Activated CD8-positive, alpha-beta T cell treated with anti-CD3 and anti-CD28 coated beads, Interleukin-2, amount 10 ng/mL, durations not matched to agents 7 days and 5 days (primary cell): ENCODE results near the gene TOM1. TPM values are rescaled to one million over a fixed set of nuclear protein-coding genes. Genes with fewer than 3 reads are reported as not detected.

Experiments
- ATAC-seq: fragments of 150-1000 bp; cut with Tn5 transposase; one replicate; pipeline ENCODE4 v1.10.0; 2021; ENCODE audit warnings: moderate library complexity
- CTCF ChIA-PET: fragments of 350-600 bp; sonication (Branson Sonifier 250); formaldehyde crosslinking; loops from one replicate; lab custom pipeline; 2021; ENCODE audit warnings: antibody characterized with exemption; lab: Charles Lee
- POLR2A ChIA-PET: fragments of 350-600 bp; sonication (Branson Sonifier 250); formaldehyde crosslinking; loops from one replicate; lab custom pipeline; 2021; ENCODE audit warnings: antibody characterized with exemption; lab: Charles Lee
- DNase-seq: peaks from one replicate; pipeline ENCODE4 v3.0.0-alpha.2; 2020
- H3K27ac Mint-ChIP-seq: one replicate; pipeline ENCODE4 v1.8.0; 2021; ENCODE audit warnings: mild to moderate bottlenecking, mixed read lengths
- H3K27me3 Mint-ChIP-seq: one replicate; pipeline ENCODE4 v1.8.0; 2021; ENCODE audit warnings: low read depth, mixed read lengths
- H3K36me3 Mint-ChIP-seq: one replicate; pipeline ENCODE4 v1.8.0; 2021; ENCODE audit warnings: low read depth, mixed read lengths
- H3K4me1 Mint-ChIP-seq: one replicate; pipeline ENCODE4 v1.8.0; 2021; ENCODE audit warnings: low read depth, mixed read lengths
- H3K4me3 Mint-ChIP-seq: one replicate; pipeline ENCODE4 v1.8.0; 2021; ENCODE audit warnings: mild to moderate bottlenecking, mixed read lengths
- H3K9me3 Mint-ChIP-seq: one replicate; pipeline ENCODE4 v1.8.0; 2022; ENCODE audit warnings: mixed read lengths; ENCODE audit not compliant: insufficient read depth
- total RNA-seq, 2 experiments: library from RNA; stranded (reverse); gene quantifications; one replicate each; pipeline ENCODE4 v1.2.3, GENCODE V29; 2021

Gene TOM1
- total RNA-seq, 2 experiments from 2014 or later, result 17.8 to 22.3 TPM

DNA sequence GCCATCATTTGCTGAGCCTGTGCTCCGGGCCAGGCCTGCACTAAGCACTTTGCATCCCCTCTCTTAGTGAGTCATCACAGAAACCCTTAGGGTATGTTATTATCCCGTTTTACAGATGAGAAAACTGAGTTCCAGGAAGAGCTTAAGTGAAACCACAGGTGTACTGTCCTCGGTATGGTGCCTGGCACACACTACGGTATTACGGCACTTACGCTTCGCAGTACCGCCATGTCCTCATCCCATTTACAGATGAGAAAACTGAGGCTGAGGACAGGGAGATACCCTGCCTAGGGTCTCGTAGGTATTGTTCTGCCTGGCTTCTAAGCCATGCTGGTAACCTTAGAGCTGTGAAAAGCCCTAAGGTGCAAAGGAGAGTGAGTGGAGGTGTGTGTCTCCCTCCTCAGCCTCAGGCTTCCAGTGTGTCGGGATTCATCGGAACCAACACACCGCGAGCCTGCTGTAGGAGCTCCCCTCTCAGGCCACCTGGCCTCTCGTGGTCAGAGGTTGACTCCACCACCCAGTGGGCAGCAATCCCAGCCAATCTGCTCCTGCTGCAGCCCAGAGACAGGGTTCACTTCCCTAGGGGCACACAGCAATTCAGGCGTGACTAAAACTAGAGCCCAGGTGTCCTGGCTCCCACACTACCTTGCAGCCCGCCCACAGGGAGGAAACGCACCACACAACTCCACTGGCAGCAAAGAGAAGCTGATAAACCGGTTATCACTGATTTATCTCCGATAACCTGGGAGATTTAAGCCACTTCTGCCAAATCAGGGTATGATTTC lies 41.6 kb downstream of the TOM1 start:
- Mint-ChIP-seq H3K4me1 (peaks cover 3% of the 10 kb centered on the region), H3K27me3 (no peaks in the 10 kb centered on the region), H3K27ac (no peak overlapping the region), H3K36me3 (peaks cover 4% of the 10 kb centered on the region), H3K9me3 (no peaks in the 10 kb centered on the region), H3K4me3 (no peak overlapping the region)
- DNase-seq (no peak), ATAC-seq (no peak)
- ChIA-PET CTCF (interaction anchor here (1.7 kb wide), 1 partner anchor 10 kb away, joined by 8 read pairs; no protein-coding TSS in a partner anchor), POLR2A (no interaction called here)

DNA sequence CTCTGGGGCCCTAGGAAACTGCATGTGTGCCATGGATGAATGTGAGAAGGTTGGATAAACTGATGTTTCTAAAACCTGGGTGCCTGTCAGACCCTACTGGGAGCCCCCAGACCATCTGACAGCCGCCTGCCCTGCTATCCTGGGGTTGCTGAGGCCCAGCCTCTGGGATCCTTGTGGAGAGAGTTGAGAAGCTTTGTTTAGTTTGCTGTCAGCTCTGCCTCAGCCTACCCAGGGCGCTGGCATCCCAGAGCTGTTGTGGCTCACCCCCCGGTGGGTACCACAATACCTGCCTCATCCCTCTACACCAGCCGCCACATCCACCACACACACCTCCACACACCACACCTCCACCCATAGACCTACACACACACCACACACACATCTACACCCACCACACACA lies 42.7 kb downstream of the TOM1 start:
- Mint-ChIP-seq H3K4me3 (no peak overlapping the region), H3K27ac (no peak overlapping the region), H3K9me3 (no peaks in the 10 kb centered on the region), H3K36me3 (peaks cover 4% of the 10 kb centered on the region), H3K4me1 (no peaks in the 10 kb centered on the region), H3K27me3 (no peaks in the 10 kb centered on the region)
- ChIA-PET CTCF (no interaction called here), POLR2A (no interaction called here)
- DNase-seq (no peak), ATAC-seq (no peak)

DNA sequence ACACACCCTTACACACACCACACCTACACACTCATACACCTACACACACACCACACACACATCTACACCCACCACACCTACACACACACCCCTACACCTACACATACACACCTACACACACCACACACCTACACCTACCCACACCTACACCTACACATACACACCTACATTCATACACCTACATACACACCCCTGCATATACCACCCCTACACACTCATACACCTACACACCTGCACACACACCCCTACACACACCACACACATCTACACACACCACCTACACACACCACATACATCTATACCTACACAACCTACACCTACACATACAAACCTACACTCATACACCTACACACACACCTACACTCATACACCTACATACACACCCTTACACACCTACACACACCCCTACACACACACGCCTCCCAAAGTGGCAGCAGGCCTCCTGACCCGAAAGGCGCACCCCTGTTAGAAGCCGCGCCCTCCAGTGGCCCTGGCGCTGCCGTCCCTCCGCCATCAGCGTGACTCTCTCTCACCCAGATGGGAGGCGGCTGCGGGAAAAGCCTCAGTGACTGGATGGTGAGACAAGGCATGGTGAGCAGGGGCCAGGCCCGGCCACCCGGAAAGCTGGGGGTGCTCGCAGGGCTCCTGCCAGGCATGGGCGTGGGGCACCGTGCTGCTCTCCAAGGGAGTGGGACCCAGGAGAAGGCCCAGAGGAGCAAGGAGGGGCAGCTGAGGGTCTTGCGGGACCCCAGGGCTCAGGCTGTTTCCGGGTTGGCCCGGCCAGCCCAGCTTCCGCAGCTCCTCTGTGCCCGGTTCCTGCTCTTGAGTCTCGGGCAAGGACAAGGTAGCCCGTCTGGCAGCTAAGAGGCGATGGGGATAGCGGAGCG lies 44.2 kb downstream of the TOM1 start:
- POLR2A ChIA-PET, result no interaction called here
- peaks cover 4% of the 10 kb centered on the region for H3K36me3 Mint-ChIP-seq
- H3K27ac Mint-ChIP-seq, result no peak overlapping the region
- H3K27me3 Mint-ChIP-seq, result no peaks in the 10 kb centered on the region
- DNase-seq (no peak), ATAC-seq (no peak)
- H3K4me3 Mint-ChIP-seq, result no peak overlapping the region
- no peaks in the 10 kb centered on the region for H3K9me3 Mint-ChIP-seq
- no peaks in the 10 kb centered on the region for H3K4me1 Mint-ChIP-seq
- CTCF ChIA-PET, result interaction anchor here (0.9 kb wide), 1 partner anchor 73 kb away, joined by 3 read pairs; no protein-coding TSS in a partner anchor

DNA sequence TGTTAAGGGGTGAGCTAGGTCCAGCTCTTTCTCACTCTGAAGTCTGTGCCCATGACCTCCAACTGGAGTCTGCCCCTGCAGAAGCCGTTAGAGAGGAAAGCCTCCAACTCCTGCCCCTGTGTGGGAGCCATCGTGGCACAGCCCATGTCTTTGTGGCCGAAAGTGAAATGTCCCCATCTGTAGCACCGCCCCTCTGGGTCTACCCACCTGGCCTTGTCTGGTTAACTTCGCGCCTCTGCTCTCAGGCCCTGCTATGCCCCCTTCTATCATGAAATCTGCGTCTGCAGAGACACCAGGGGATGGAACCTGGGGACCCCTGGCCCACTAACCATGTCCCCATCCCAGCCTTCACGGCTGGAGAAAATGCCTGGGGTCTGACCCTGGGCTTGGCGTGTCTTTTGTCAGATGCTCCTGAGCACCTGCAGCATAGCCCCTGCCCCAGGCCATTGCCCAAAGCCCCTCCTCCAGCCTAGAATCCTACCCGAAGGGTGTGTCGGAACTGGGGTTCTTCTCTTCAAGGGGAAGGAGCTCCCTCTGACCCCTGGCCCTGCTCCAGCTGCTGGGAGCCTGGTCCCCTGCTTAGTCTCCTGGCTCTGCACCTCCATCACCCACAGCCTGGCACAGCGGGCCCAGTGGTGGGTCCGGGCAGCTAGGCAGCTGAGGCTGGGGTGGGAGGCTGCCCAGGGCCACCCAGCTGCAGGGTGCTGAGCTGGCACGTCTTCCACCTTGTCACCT lies 45.4 kb downstream of the TOM1 start:
- Mint-ChIP-seq H3K36me3 (peaks cover under 1% of the 10 kb centered on the region), H3K4me3 (no peak overlapping the region), H3K27ac (peak overlapping the region; percentile 14), H3K9me3 (no peaks in the 10 kb centered on the region), H3K4me1 (no peaks in the 10 kb centered on the region), H3K27me3 (no peaks in the 10 kb centered on the region)
- ATAC-seq (no peak), DNase-seq (no peak)
- ChIA-PET CTCF (interaction anchor here (0.9 kb wide), 1 partner anchor 72 kb away, joined by 3 read pairs; no protein-coding TSS in a partner anchor), POLR2A (no interaction called here)

DNA sequence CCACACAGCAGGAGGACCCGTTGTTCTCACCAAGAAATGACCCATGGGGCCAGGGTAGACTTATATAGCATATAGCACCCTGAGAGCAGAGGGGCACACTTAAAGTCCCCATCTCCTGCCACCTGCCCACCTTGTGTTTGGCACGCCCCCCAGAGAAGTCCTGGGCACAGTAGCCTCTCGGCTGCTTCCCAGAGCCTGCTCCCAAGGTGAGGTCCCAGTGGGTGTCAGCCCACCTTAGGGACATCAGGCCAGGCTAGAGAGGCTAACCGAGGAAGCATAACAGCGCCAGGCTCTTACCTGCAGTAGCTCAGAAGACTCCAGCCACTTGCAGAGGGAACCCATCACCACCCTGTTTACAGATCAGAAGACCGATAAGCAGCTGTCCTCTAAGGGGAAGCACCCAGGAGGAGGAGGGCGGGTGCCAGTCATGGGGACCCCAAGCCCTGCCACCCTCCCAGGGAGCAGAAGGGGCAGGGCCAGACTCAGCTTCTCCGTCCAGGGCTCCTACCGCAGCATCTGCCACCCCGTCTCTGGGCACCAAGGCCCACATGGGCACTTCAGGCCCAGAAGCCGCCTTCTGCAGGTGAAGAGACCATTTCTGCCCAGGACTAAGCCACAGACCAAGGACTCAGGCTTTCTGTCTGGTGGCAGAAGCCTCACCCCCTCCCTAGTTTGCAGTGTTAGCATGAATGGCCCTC lies 46.3 kb downstream of the TOM1 start:
- ChIA-PET POLR2A (no interaction called here), CTCF (no interaction called here)
- DNase-seq (no peak), ATAC-seq (no peak)
- Mint-ChIP-seq H3K9me3 (no peaks in the 10 kb centered on the region), H3K27me3 (no peaks in the 10 kb centered on the region), H3K4me1 (peaks cover 6% of the 10 kb centered on the region), H3K4me3 (no peak overlapping the region), H3K36me3 (no peaks in the 10 kb centered on the region), H3K27ac (no peak overlapping the region)

DNA sequence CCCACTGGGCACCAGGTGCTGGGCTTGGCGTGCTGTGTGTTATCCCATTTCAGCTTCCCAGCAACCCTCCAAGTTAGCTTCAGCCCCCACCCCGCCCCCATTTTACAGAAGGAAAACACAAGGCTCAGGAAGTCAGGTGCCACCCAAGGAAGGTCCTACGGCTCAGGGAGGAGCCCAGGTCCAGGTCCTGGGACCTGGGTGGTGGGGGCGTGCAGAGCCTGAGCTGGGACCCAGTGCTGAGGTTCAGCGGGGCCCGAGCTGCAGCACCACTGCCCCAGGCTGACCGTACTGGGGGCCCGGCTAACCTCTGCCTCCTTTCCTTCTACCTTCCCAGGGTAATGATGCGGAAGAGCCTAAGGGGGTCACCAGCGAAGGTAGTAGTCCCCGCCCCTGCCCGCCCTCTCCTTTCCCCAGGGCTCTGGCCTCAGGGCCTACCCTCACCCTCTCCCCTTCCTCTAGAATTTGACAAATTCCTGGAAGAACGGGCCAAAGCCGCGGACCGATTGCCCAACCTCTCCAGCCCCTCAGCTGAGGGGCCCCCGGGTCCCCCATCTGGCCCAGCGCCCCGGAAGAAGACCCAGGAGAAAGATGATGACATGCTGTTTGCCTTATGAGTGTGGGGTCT lies 47.0 kb downstream of the TOM1 start:
- Mint-ChIP-seq H3K4me1 (peaks cover 13% of the 10 kb centered on the region), H3K36me3 (no peaks in the 10 kb centered on the region), H3K27me3 (peaks cover 6% of the 10 kb centered on the region), H3K27ac (no peak overlapping the region), H3K4me3 (no peak overlapping the region), H3K9me3 (no peaks in the 10 kb centered on the region)
- no peak for DNase-seq
- ChIA-PET POLR2A (no interaction called here), CTCF (no interaction called here)
- no peak for ATAC-seq

DNA sequence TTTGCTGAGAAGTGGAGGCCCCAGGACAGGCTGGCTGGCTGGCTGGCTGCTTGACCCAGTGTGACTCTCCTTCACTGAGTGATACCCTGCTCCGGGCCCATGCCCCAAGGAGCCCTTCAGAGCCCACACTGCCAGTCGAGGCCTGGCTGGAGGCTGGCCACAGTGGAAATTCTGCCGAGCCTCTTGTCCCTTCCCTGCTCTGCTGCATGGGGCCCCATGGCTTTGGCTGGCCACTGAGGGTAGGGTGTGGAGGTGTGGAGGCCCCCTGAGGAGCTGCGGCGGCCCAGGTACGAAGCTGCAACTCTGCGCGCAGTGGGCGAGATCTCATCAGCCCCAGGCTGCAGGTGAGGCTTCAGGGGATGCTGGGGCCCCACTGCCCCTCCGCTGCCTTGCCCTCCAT lies 47.8 kb downstream of the TOM1 start:
- POLR2A ChIA-PET, result no interaction called here
- CTCF ChIA-PET, result interaction anchor here (1.2 to 5.9 kb wide), 2 partner anchors 236 to 718 kb away, joined by 3 to 31 read pairs; no protein-coding TSS in a partner anchor
- Mint-ChIP-seq H3K4me3 (no peak overlapping the region), H3K4me1 (peaks cover 19% of the 10 kb centered on the region), H3K36me3 (no peaks in the 10 kb centered on the region), H3K9me3 (no peaks in the 10 kb centered on the region), H3K27me3 (peaks cover 6% of the 10 kb centered on the region), H3K27ac (no peak overlapping the region)
- DNase-seq (no peak), ATAC-seq (no peak)

DNA sequence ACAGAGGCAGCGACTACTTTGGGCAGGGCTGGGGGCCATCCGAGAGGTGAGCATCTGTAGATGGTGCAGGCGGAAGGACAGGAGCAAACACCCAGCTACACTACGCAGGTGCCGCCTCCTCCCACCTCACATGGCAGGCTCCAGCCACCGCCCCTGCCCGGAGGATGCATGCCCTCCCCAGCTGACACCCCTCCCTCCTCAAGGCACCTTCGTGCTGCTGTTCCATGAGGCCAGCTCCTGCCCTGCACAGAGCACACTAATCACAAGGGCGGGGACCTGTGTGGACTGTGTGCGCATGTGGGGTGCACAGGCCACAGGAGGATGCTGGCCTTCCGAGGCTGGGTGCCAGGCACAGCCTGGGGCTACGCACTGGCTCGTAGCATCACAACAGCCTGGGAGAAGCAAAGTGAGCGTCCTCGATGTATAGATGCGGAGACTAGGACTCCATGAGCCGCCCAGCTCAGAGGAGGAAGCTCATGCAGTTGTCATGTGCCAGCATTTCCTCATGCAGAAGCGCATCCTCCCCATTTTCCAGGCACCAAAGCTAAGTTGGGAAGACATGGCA lies 48.4 kb downstream of the TOM1 start:
- DNase-seq (no peak), ATAC-seq (no peak)
- Mint-ChIP-seq H3K4me3 (no peak overlapping the region), H3K9me3 (no peaks in the 10 kb centered on the region), H3K27ac (no peak overlapping the region), H3K36me3 (no peaks in the 10 kb centered on the region), H3K27me3 (peaks cover 6% of the 10 kb centered on the region), H3K4me1 (peaks cover 25% of the 10 kb centered on the region)
- ChIA-PET POLR2A (no interaction called here), CTCF (interaction anchor here (1.2 to 5.9 kb wide), 2 partner anchors 235 to 718 kb away, joined by 3 to 31 read pairs; no protein-coding TSS in a partner anchor)

DNA sequence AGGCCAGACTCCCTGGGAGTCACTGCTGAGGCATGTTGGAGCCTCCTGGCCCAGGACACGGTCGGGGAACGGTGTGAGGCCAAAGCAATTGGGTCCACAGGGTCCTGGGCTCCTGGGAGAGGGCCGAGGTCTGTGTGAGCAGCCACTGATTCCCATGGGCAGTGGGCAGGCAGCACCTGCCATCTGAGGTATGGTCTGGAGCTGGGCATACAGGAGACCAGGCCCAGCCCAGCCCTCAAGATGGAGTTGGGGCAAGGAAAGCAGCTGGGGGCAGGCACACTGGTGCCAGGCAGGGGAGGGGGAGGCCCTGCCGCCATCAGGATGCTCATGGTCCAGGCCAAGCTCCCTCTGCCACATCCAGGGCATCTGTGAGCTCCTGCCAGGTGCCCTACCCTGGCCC lies 49.0 kb downstream of the TOM1 start:
- H3K36me3 Mint-ChIP-seq, result no peaks in the 10 kb centered on the region
- DNase-seq (no peak), ATAC-seq (no peak)
- H3K27ac Mint-ChIP-seq, result no peak overlapping the region
- peaks cover 6% of the 10 kb centered on the region for H3K27me3 Mint-ChIP-seq
- POLR2A ChIA-PET, result no interaction called here
- no peaks in the 10 kb centered on the region for H3K9me3 Mint-ChIP-seq
- H3K4me1 Mint-ChIP-seq, result peaks cover 28% of the 10 kb centered on the region
- CTCF ChIA-PET, result interaction anchor here (1.2 to 5.9 kb wide), 2 partner anchors 235 to 717 kb away, joined by 3 to 31 read pairs; no protein-coding TSS in a partner anchor
- no peak overlapping the region for H3K4me3 Mint-ChIP-seq

DNA sequence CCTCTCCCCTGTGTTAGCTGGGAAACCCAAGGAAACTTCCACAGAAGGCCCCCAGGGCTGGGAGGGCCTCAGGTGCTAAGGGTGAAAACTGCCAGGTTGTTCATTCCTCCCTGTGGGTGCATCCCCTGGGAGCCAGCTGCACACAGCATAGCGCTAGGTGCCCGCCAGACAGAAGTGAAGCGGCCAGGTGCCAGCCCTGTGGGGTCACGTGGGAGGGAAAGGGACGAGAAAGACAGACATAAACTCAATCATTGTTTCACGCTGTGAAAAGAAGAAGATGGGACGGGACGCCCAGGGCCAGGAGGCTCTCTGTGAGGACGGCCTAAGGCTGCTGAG lies 49.6 kb downstream of the TOM1 start:
- peaks cover 6% of the 10 kb centered on the region for H3K27me3 Mint-ChIP-seq
- no peaks in the 10 kb centered on the region for H3K36me3 Mint-ChIP-seq
- no peak overlapping the region for H3K4me3 Mint-ChIP-seq
- ChIA-PET CTCF (interaction anchor here (2.3 to 5.9 kb wide), 2 partner anchors 234 to 776 kb away, joined by 9 to 31 read pairs; no protein-coding TSS in a partner anchor), POLR2A (interaction anchor here (1.3 kb wide), 1 partner anchor 60 kb away, joined by 3 read pairs; no protein-coding TSS in a partner anchor)
- H3K9me3 Mint-ChIP-seq, result no peaks in the 10 kb centered on the region
- ATAC-seq (no peak), DNase-seq (no peak)
- peaks cover 28% of the 10 kb centered on the region for H3K4me1 Mint-ChIP-seq
- H3K27ac Mint-ChIP-seq, result no peak overlapping the region
